ENCODE measurements around the gene ICE2.

DNA sequence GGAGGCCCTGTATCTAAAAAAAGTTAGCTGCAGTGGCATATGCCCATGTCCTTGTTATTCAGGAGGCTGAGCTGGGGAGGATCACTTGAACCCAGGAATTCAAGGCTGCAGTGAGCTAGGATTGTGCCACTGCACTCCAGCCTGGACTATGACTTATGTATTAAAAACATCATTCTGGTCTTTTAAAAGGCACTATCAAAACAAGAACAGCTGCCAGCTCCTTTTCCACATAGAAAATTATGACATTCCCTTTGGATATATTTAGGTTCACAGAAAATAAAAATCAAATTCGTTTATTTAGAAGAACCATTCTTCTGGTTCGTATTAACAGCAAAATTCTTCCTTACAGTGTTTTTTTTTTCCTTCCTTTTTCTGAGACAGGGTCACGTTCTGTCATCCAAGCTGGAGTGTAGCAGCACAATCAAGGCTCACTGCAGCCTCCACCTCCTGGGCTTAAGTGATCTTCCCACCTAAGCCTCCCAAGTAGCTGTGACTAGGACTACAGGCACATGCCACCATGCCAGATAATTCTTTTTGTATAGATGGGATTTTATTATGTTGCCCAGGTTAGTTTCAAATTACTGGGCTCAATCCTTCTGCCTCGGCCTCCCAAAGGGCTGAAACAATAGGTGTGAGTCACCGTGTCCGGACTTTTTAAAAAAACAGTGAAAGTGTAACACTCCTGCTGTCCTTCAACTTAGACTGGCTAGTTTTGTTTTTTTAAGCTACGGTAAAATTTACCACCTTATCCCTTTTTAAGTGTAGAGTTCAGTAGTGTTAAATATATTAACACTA lies 13.9 kb downstream of the ICE2 start:
- no peak for TF ChIP-seq CTCF (IDR thresholded peaks at IDR 0.05 in 2 of 3, conservative IDR thresholded peaks at IDR 0.05 in 1 of 3; ENCODE audit: borderline replicate concordance in 1 of 3, insufficient read depth in 1 of 3, low read depth in 2 of 3, low read length in 2 of 3)
- TF ChIP-seq RAD21 (IDR thresholded peaks at IDR 0.05; ENCODE audit: low read depth): no peak
- TF ChIP-seq TCF7L2 (IDR thresholded peaks at IDR 0.05; ENCODE audit: borderline replicate concordance, extremely low read depth, insufficient read depth, insufficient read length): no peak
- TF ChIP-seq POLR2A (IDR thresholded peaks at IDR 0.05; ENCODE audit: borderline replicate concordance, extremely low read depth, insufficient read depth, insufficient read length): no peak
- no peak for TF ChIP-seq EZH2 (IDR thresholded peaks at IDR 0.05)
- TF ChIP-seq SP1 (IDR thresholded peaks at IDR 0.05; ENCODE audit: low read depth): no peak
- no peak for TF ChIP-seq EGR1 (IDR thresholded peaks at IDR 0.05; ENCODE audit: low read depth)
- TF ChIP-seq YY1 (IDR thresholded peaks at IDR 0.05; ENCODE audit: extremely low read depth, insufficient replicate concordance, low read depth, low read length): no peak
- no peak for TF ChIP-seq EZH2phosphoT487 (IDR thresholded peaks at IDR 0.05; ENCODE audit: borderline replicate concordance)
- no peak for TF ChIP-seq SRF (IDR thresholded peaks at IDR 0.05; ENCODE audit: low read depth)
- TF ChIP-seq CEBPB (IDR thresholded peaks at IDR 0.05; ENCODE audit: low read depth): no peak

All from HCT116 (cell line).